GM12874 (cell line): ENCODE measurements around the gene DCUN1D3.

Experiments used
- CTCF ChIP-seq: IDR thresholded peaks from 2 replicates; pipeline ENCODE4 v1.5.1; 2011; ENCODE audit warnings: low read depth, mild to moderate bottlenecking, control low read depth, low read length, moderate library complexity; ENCODE audit not compliant: insufficient read depth

The DCUN1D3 gene

GRCh38 chr16:20903116-20903898, 3.1 kb upstream of the DCUN1D3 start:
- TF ChIP-seq CTCF: no peak

DNA sequence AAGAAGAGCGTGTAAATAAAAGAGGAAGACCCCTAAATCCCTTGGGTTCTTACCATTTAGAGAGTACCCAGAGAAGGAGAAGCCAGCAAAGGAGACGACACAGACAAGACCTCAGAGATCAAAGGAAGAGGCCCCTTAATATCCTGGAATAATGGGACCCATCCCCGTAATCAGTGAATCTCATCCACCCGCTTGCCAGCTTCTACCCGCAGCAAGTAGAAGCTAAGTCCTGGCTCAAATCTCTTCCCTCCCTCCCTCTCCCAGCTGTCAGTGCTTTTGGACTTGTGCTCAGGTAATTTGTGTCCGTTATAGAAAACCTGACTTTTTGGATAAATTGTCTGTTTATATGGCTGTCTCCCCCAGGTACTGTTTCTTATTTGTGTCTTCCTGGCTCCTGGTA, 2.3 kb upstream of the DCUN1D3 start:
- no peak for TF ChIP-seq CTCF

GRCh38 chr16:20901436-20902112, 1.4 kb upstream of the DCUN1D3 start:
- no peak for TF ChIP-seq CTCF

DNA sequence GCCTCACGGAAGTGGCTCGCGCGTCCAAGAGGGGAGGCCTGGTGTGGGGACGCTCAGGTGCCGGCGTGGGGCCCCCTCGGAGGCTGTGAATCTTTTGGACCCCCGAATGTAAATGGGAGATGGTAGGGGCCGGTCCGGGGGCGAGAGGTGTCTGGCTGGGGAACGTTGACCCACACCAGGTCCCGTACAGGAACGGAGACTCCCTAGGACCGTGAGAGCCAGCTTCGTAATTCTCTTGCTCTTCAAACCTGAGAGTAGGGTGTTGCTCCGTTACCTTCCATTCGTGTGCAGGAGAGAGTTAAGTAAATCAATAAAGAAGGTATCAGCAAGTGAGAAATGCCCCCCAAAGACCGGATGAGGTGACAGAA, 894 bp upstream of the DCUN1D3 start:
- TF ChIP-seq CTCF: no peak

DNA sequence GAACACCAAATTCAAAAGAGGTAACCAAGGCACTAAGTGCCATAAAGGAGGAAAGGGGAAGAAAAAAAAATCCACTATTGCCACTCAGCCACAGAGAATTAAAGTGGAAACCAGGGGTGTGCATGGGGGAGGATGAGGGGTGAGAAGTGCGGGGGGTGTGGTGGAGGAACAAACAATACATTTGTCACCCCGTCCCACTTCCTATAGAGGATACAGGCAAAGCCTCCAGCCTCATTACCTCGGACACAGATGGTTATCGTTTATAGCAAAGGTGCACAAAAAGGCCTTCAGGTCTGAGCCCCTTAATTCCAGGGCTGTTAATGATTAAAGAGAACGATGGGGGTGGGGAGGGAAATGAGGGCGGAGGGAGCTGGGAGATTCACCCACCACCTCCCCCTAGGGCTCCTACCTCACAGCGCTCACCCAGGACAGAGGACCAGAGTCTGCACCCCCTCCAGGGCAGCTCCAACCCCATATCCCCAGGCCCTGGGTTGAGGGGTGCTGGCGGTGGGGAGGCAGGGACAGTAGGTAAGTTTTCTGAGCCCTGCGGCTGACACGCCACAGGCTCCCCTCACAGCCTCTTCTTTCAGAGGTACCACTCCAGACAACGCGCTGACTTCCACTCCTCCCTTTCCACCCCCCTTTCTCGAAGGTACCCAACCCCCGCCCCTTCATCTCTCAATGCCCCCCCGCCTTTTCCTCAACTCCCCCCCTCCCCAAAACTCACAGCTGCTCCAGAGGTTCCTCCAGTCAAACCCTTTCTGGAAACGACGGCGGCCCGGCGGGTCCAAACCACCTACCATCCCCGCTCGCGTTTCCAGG, 470 bp downstream of the DCUN1D3 start:
- no peak for TF ChIP-seq CTCF

DNA sequence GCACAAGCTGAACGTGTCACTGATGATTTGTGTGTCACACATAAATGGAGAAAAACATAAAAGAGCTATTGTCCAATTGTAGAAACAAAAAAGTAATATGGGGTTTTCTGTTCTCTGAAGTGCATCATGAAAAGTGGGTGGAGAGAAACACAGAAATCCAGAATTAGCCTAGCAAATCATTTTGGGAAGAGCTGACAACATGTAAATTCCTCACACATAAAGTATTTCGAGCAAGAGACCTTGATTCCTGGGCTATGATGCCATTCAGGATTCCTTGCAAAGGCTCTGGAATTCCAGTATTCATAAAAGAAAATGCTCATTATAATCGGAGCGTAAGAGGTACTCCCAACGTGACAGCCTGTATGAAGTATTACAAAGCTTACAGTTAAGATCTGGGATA, 1.1 kb downstream of the DCUN1D3 start:
- TF ChIP-seq CTCF: no peak

DNA sequence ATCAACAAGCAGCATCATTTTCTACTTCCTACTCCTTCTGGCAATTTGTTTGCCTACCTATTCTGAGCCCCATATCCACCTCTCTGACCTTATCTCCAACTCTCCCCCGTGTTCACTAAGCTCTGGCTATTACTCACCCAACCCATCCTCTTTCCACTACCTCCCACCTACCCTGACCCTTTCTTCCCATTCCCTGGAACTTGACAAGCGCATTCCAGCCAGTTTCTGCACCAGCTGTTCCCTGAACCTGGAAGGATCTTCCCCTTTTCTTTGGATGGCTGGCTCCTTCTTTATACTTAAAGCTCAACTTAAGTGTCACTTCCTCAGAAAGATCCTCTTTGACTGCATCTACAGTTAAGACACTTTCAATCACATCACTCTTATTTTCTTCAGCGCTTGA, 2.2 kb downstream of the DCUN1D3 start:
- TF ChIP-seq CTCF: no peak
